K562 (cell line): ENCODE data around the gene RFX7. TPM values are rescaled to one million over a fixed set of nuclear protein-coding genes. Genes with fewer than 3 reads are reported as not detected.
A peak's percentile ranks its signal among the peaks of the same experiment; 100 is the strongest.

ENCODE experiments used
- CHCHD3 ChIP-seq: fragments of 250-450 bp; sonication (Bioruptor Pico); IDR thresholded peaks from 2 replicates; pipeline ENCODE4 v2.1.2; 2022; ENCODE audit warnings: mild to moderate bottlenecking
- EP400 ChIP-seq: fragments of 450-650 bp; IDR thresholded peaks from 2 replicates; pipeline ENCODE4 v1.6.1; 2017; ENCODE audit warnings: antibody characterized with exemption, mild to moderate bottlenecking, moderate library complexity
- FOXA1 ChIP-seq: fragments of 450-650 bp; IDR thresholded peaks from 2 replicates; pipeline ENCODE4 v1.6.1; 2016; ENCODE audit warnings: mild to moderate bottlenecking, borderline replicate concordance
- MEIS2 ChIP-seq: fragments of 450-650 bp; IDR thresholded peaks from 2 replicates; pipeline ENCODE4 v1.6.1; 2014; ENCODE audit warnings: mild to moderate bottlenecking; ENCODE audit not compliant: partially characterized antibody
- NR4A1 ChIP-seq, 2 experiments: fragments of 250-450 bp in 1 of 2; fragments of 450-650 bp in 1 of 2; sonication (Bioruptor Pico) in 1 of 2; IDR thresholded peaks; 2 replicates each; pipeline versions ENCODE4 v1.4.0 to v1.6.1; 2016 to 2020; ENCODE audit warnings: mild to moderate bottlenecking in 2 of 2, missing compliant biosample characterization in 1 of 2, missing genetic modification characterization in 1 of 2, moderate library complexity in 1 of 2
- STAT5A ChIP-seq: IDR thresholded peaks from 2 replicates; pipeline ENCODE4 v1.6.1; 2012; ENCODE audit warnings: low read length, inconsistent platforms, borderline replicate concordance
- UBTF ChIP-seq, 2 experiments: IDR thresholded peaks; 2 replicates each; pipeline ENCODE4 v1.6.1; 2012; ENCODE audit warnings: improper control_type of control experiment in 2 of 2, low read depth in 2 of 2, low read length in 2 of 2, borderline replicate concordance in 1 of 2
- ZMIZ1 ChIP-seq, 2 experiments: fragments of 150-350 bp in 1 of 2; IDR thresholded peaks; 2 replicates each; pipeline ENCODE4 v1.6.1; 2012 to 2016; ENCODE audit warnings: low read depth in 2 of 2, low read length in 2 of 2, mild to moderate bottlenecking in 1 of 2, moderate library complexity in 1 of 2
- ZNF431 ChIP-seq: sonication (generic); formaldehyde crosslinking; IDR thresholded peaks from 2 replicates; pipeline ENCODE4 v1.8.0; 2022; ENCODE audit warnings: mild to moderate bottlenecking, missing genetic modification reagents
- ZNF778 ChIP-seq: fragments of 450-650 bp; formaldehyde crosslinking; IDR thresholded peaks from 2 replicates; pipeline ENCODE4 v1.4.0; 2020; ENCODE audit warnings: mild to moderate bottlenecking, moderate library complexity
- polyA plus RNA-seq, 8 experiments: library from polyadenylated mRNA; depleted of rRNA in 4 of 8; stranded (reverse) in 5 of 8; unstranded in 3 of 8; fragments of >200 nt; fragmentation: Nextera tagmentation in 2 of 8; fragmentation: Illumina TruSeq in 1 of 8; extraction: Ambion mirVana in 2 of 8; extraction: Trizol in 1 of 8; gene quantifications; 2 replicates each; pipeline versions ENCODE4 v1.2.1 to v1.2.3, GENCODE V29; 2011 to 2014; ENCODE audit warnings: inconsistent platforms in 1 of 8, missing spikeins in 1 of 8
- total RNA-seq, 7 experiments: library from RNA; depleted of rRNA in 6 of 7; stranded (reverse); fragments of >200 nt in 6 of 7; fragmentation: Illumina TruSeq in 2 of 7; extraction: Trizol in 2 of 7; gene quantifications; 2 replicates each; pipeline versions ENCODE4 v1.2.1 to v1.2.3, GENCODE V29; 2011 to 2021; ENCODE audit warnings: low replicate concordance in 1 of 7
- TF ChIP-seq, protein P1 (sequence below): fragments of 250-450 bp; sonication (Bioruptor Pico); IDR thresholded peaks from 2 replicates; pipeline ENCODE4 v1.4.0; 2020; ENCODE audit warnings: borderline replicate concordance
- TF ChIP-seq, protein P2 (sequence below): fragments of 250-450 bp; sonication (Bioruptor Pico); IDR thresholded peaks from 2 replicates; pipeline ENCODE4 v1.5.0; 2022; ENCODE audit warnings: mild to moderate bottlenecking
- TF ChIP-seq, protein P3 (sequence below): fragments of 450-650 bp; conservative IDR thresholded peaks from 2 replicates; pipeline ENCODE4 v1.6.1; 2016; ENCODE audit warnings: missing genetic modification characterization, low read depth, mild to moderate bottlenecking, control low read depth, missing compliant biosample characterization

The RFX7 gene
- total and polyA plus RNA-seq, 9 of the 15 experiments (the other 6 are each of a cell fraction or from before 2014, with no cell fraction given): 2.4 to 17.9 (median 6.3) TPM

DNA sequence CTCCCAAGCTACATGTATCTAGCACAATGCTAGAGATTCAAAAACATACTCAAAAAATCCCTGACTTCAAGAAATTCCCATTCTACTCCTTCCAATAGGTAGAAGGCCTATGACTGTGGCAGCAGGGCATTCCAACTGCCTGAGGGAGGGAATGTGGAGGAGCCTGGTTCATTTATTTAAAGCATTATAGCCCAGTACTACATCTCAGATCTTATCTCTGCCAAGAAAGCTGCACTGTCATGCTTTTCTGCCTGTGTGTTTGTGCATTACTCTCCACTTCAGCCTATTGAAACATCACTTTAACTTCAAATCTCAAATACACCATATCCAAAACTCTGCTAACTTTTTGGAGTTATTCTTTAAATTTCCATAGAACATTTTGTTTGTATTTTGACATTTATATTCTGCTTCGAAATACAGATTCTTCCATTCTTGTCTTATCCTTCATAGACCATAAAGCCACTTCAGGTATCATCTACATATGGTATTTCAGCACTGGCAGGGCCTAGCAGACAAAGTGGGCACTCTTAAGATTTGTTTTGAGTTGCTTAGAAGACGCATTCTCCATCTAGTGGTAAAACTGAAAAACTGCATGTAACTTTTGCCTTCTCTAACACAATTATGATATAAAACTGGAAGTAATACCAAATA lies 191.2 kb downstream of the RFX7 start (continued):
- TF ChIP-seq, protein P1, sequence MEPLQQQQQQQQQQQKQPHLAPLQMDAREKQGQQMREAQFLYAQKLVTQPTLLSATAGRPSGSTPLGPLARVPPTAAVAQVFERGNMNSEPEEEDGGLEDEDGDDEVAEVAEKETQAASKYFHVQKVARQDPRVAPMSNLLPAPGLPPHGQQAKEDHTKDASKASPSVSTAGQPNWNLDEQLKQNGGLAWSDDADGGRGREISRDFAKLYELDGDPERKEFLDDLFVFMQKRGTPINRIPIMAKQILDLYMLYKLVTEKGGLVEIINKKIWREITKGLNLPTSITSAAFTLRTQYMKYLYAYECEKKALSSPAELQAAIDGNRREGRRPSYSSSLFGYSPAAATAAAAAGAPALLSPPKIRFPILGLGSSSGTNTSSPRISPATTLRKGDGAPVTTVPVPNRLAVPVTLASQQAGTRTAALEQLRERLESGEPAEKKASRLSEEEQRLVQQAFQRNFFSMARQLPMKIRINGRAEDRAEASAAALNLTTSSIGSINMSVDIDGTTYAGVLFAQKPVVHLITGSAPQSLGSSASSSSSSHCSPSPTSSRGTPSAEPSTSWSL (CRISPR knock-in tag): no peak
- TF ChIP-seq UBTF (IDR thresholded peaks at IDR 0.05; ENCODE audit: borderline replicate concordance in 1 of 2, low read depth in 2 of 2, low read length in 2 of 2) (no peak), CHCHD3 (no peak), NR4A1 (CRISPR knock-in tag; IDR thresholded peaks at IDR 0.05) (no peak), NR4A1 (tag; IDR thresholded peaks at IDR 0.05) (0 out of 2 replicates have a peak, but pooled peaks have one; percentile 23), ZNF431 (CRISPR knock-in tag) (no peak), FOXA1 (no peak), ZNF778 (CRISPR knock-in tag) (no peak), STAT5A (no peak), EP400 (no peak), ZMIZ1 (IDR thresholded peaks at IDR 0.05; ENCODE audit: low read depth in 2 of 2, low read length in 2 of 2) (no peak), MEIS2 (no peak)
- TF ChIP-seq, protein P2, sequence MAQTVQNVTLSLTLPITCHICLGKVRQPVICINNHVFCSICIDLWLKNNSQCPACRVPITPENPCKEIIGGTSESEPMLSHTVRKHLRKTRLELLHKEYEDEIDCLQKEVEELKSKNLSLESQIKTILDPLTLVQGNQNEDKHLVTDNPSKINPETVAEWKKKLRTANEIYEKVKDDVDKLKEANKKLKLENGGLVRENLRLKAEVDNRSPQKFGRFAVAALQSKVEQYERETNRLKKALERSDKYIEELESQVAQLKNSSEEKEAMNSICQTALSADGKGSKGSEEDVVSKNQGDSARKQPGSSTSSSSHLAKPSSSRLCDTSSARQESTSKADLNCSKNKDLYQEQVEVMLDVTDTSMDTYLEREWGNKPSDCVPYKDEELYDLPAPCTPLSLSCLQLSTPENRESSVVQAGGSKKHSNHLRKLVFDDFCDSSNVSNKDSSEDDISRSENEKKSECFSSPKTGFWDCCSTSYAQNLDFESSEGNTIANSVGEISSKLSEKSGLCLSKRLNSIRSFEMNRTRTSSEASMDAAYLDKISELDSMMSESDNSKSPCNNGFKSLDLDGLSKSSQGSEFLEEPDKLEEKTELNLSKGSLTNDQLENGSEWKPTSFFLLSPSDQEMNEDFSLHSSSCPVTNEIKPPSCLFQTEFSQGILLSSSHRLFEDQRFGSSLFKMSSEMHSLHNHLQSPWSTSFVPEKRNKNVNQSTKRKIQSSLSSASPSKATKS (CRISPR knock-in tag): no peak
- TF ChIP-seq, protein P3, sequence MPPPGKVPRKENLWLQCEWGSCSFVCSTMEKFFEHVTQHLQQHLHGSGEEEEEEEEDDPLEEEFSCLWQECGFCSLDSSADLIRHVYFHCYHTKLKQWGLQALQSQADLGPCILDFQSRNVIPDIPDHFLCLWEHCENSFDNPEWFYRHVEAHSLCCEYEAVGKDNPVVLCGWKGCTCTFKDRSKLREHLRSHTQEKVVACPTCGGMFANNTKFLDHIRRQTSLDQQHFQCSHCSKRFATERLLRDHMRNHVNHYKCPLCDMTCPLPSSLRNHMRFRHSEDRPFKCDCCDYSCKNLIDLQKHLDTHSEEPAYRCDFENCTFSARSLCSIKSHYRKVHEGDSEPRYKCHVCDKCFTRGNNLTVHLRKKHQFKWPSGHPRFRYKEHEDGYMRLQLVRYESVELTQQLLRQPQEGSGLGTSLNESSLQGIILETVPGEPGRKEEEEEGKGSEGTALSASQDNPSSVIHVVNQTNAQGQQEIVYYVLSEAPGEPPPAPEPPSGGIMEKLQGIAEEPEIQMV: 0 out of 2 replicates have a peak, but pooled peaks have one; percentile 24
